Measurements from ENCODE around the gene KIF19.

- TF ChIP-seq CTCF (IDR thresholded peaks at IDR 0.05) = no peak
- TF ChIP-seq EZH2 (IDR thresholded peaks at IDR 0.05; ENCODE audit: borderline replicate concordance, insufficient read depth, low read depth, low read length, poor library complexity, severe bottlenecking) = no peak
These were observed 65.7 kb downstream of the KIF19 start for GRCh38 chr17:74391771-74392170.

Measured in B cell (primary cell).